Middle frontal gyrus (tissue), 1 donor: Measurements from ENCODE around the gene PRR20G.
"Not testable (repeated sequence)": the region's sequence is repeated elsewhere in the genome, so short reads cannot be mapped to it uniquely, and the experiment has no call there.

ENCODE experiments used
- DNase-seq: peaks from one replicate; pipeline ENCODE4 v3.0.0-alpha.2; 2015; ENCODE audit warnings: low spot score; ENCODE audit errors: extremely low spot score

Gene PRR20G

GRCh38 chr3:127299276-127299675, 11.4 kb upstream of the PRR20G start:
- no peak for DNase-seq

- no peak for DNase-seq
Measured at GRCh38 chr3:127296959-127297358, 9.1 kb upstream of the PRR20G start.

- DNase-seq = no peak
Measured at GRCh38 chr3:127296166-127296565, 8.3 kb upstream of the PRR20G start.

- not testable (repeated sequence) for DNase-seq
Measured at GRCh38 chr3:127293650-127294049, 5.8 kb upstream of the PRR20G start.

- DNase-seq = no peak
Measured at GRCh38 chr3:127291611-127292010, 3.8 kb upstream of the PRR20G start.

GRCh38 chr3:127291114-127291513, 3.3 kb upstream of the PRR20G start:
- no peak for DNase-seq

- no peak for DNase-seq
Measured at GRCh38 chr3:127289706-127290575, 2.1 kb upstream of the PRR20G start.

- DNase-seq = no peak
Measured at GRCh38 chr3:127288921-127289705, 1.3 kb upstream of the PRR20G start.

- DNase-seq = no peak
Measured at GRCh38 chr3:127288343-127288742, 497 bp upstream of the PRR20G start.

- DNase-seq = no peak
Measured at GRCh38 chr3:127286571-127287140, 1.2 kb downstream of the PRR20G start.

GRCh38 chr3:127284258-127284657, 3.6 kb downstream of the PRR20G start:
- DNase-seq = no peak

GRCh38 chr3:127277561-127277960, 10.3 kb downstream of the PRR20G start:
- no peak for DNase-seq

- no peak for DNase-seq
Measured at GRCh38 chr3:127276995-127277394, 10.9 kb downstream of the PRR20G start.

- DNase-seq = no peak
Measured at GRCh38 chr3:127276396-127276795, 11.4 kb downstream of the PRR20G start.

- no peak for DNase-seq
Measured at GRCh38 chr3:127275287-127275781, 12.5 kb downstream of the PRR20G start.

- DNase-seq = no peak
Measured at GRCh38 chr3:127274200-127274760, 13.6 kb downstream of the PRR20G start.

GRCh38 chr3:127273206-127273605, 14.6 kb downstream of the PRR20G start:
- no peak for DNase-seq

GRCh38 chr3:127266186-127266585, 21.7 kb downstream of the PRR20G start:
- no peak for DNase-seq

GRCh38 chr3:127265581-127265981, 22.3 kb downstream of the PRR20G start:
- no peak for DNase-seq

- no peak for DNase-seq
Measured at GRCh38 chr3:127264794-127265514, 22.9 kb downstream of the PRR20G start.

- no peak for DNase-seq
Measured at GRCh38 chr3:127264292-127264691, 23.6 kb downstream of the PRR20G start.
